GM19193 (cell line): ENCODE measurements around the gene GRID1.

Experiments
- POLR2A ChIP-seq: IDR thresholded peaks from 4 replicates; pipeline ENCODE4 v1.6.1; 2011; ENCODE audit not compliant: insufficient read depth, insufficient read length; ENCODE audit errors: extremely low read depth

Gene GRID1

GRCh38 chr10:86366902-86367151 lies 232 bp upstream of the GRID1 start:
- no peak for TF ChIP-seq POLR2A

GRCh38 chr10:86365346-86366032 lies 1.1 kb downstream of the GRID1 start:
- no peak for TF ChIP-seq POLR2A

GRCh38 chr10:86364491-86365345 lies 1.9 kb downstream of the GRID1 start:
- no peak for TF ChIP-seq POLR2A

GRCh38 chr10:86363833-86364490 lies 2.6 kb downstream of the GRID1 start:
- TF ChIP-seq POLR2A = no peak

GRCh38 chr10:86363184-86363832 lies 3.3 kb downstream of the GRID1 start:
- TF ChIP-seq POLR2A = no peak

GRCh38 chr10:86362586-86363183 lies 3.9 kb downstream of the GRID1 start:
- no peak for TF ChIP-seq POLR2A

GRCh38 chr10:86362129-86362527 lies 4.5 kb downstream of the GRID1 start:
- TF ChIP-seq POLR2A = no peak

- TF ChIP-seq POLR2A = no peak
These were observed 5.2 kb downstream of the GRID1 start for GRCh38 chr10:86361156-86362128.

- TF ChIP-seq POLR2A = no peak
These were observed 5.9 kb downstream of the GRID1 start for GRCh38 chr10:86360657-86361056.

- no peak for TF ChIP-seq POLR2A
These were observed 6.6 kb downstream of the GRID1 start for GRCh38 chr10:86359954-86360353.

- no peak for TF ChIP-seq POLR2A
These were observed 7.5 kb downstream of the GRID1 start for GRCh38 chr10:86359111-86359510.

- no peak for TF ChIP-seq POLR2A
These were observed 8.9 kb downstream of the GRID1 start for GRCh38 chr10:86357676-86358075.

- no peak for TF ChIP-seq POLR2A
These were observed 9.6 kb downstream of the GRID1 start for GRCh38 chr10:86357041-86357440.

GRCh38 chr10:86356296-86356695 lies 10.3 kb downstream of the GRID1 start:
- TF ChIP-seq POLR2A = no peak
